ENCODE measurements around the gene LPO.

Gene LPO

GRCh38 chr17:58229881-58230280, 8.5 kb upstream of the LPO start:
- DNase-seq = no peak

GRCh38 chr17:58231641-58232040, 6.7 kb upstream of the LPO start:
- no peak for DNase-seq

GRCh38 chr17:58232707-58233156, 5.7 kb upstream of the LPO start:
- DNase-seq = peak; percentile 90

GRCh38 chr17:58233543-58233942, 4.8 kb upstream of the LPO start:
- no peak for DNase-seq

GRCh38 chr17:58234512-58234911, 3.9 kb upstream of the LPO start:
- no peak for DNase-seq

- no peak for DNase-seq
Observed at GRCh38 chr17:58235821-58236220, 2.6 kb upstream of the LPO start.

- DNase-seq = no peak
Observed at GRCh38 chr17:58236394-58236793, 2.0 kb upstream of the LPO start.

- DNase-seq = no peak
Observed at GRCh38 chr17:58239987-58240386, 1.6 kb downstream of the LPO start.

- no peak for DNase-seq
Observed at GRCh38 chr17:58242171-58242784, 3.9 kb downstream of the LPO start.

GRCh38 chr17:58244963-58245362, 6.6 kb downstream of the LPO start:
- DNase-seq = no peak

GRCh38 chr17:58245428-58246103, 7.2 kb downstream of the LPO start:
- DNase-seq = no peak

- no peak for DNase-seq
Observed at GRCh38 chr17:58246104-58246740, 7.8 kb downstream of the LPO start.

GRCh38 chr17:58246781-58247180, 8.4 kb downstream of the LPO start:
- DNase-seq = no peak

- DNase-seq = peak; percentile 30
Observed at GRCh38 chr17:58247511-58248363, 9.4 kb downstream of the LPO start.

GRCh38 chr17:58248955-58249269, 10.5 kb downstream of the LPO start:
- DNase-seq = no peak

- peak; percentile 40 for DNase-seq
Observed at GRCh38 chr17:58249270-58250133, 11.1 kb downstream of the LPO start.

GRCh38 chr17:58250344-58251011, 12.1 kb downstream of the LPO start:
- no peak for DNase-seq

- no peak for DNase-seq
Observed at GRCh38 chr17:58252141-58252540, 13.8 kb downstream of the LPO start.

- DNase-seq = no peak
Observed at GRCh38 chr17:58253082-58253481, 14.7 kb downstream of the LPO start.

GRCh38 chr17:58254803-58255202, 16.4 kb downstream of the LPO start:
- DNase-seq = no peak

- DNase-seq = no peak
Observed at GRCh38 chr17:58262149-58262548, 23.8 kb downstream of the LPO start.

GRCh38 chr17:58263773-58264172, 25.4 kb downstream of the LPO start:
- DNase-seq = no peak
